GM21576 (cell line): ENCODE measurements around the gene PEX13.
"Not testable (repeated sequence)": the region's sequence is repeated elsewhere in the genome, so short reads cannot be mapped to it uniquely, and the experiment has no call there.

ENCODE experiments used
- ATAC-seq: cut with Tn5 transposase; IDR thresholded peaks from one replicate; pipeline ENCODE4 v1.9.1; 2021; ENCODE audit warnings: mild to moderate bottlenecking, moderate library complexity; ENCODE audit not compliant: unreplicated experiment

PEX13 gene, protein sequence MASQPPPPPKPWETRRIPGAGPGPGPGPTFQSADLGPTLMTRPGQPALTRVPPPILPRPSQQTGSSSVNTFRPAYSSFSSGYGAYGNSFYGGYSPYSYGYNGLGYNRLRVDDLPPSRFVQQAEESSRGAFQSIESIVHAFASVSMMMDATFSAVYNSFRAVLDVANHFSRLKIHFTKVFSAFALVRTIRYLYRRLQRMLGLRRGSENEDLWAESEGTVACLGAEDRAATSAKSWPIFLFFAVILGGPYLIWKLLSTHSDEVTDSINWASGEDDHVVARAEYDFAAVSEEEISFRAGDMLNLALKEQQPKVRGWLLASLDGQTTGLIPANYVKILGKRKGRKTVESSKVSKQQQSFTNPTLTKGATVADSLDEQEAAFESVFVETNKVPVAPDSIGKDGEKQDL

DNA sequence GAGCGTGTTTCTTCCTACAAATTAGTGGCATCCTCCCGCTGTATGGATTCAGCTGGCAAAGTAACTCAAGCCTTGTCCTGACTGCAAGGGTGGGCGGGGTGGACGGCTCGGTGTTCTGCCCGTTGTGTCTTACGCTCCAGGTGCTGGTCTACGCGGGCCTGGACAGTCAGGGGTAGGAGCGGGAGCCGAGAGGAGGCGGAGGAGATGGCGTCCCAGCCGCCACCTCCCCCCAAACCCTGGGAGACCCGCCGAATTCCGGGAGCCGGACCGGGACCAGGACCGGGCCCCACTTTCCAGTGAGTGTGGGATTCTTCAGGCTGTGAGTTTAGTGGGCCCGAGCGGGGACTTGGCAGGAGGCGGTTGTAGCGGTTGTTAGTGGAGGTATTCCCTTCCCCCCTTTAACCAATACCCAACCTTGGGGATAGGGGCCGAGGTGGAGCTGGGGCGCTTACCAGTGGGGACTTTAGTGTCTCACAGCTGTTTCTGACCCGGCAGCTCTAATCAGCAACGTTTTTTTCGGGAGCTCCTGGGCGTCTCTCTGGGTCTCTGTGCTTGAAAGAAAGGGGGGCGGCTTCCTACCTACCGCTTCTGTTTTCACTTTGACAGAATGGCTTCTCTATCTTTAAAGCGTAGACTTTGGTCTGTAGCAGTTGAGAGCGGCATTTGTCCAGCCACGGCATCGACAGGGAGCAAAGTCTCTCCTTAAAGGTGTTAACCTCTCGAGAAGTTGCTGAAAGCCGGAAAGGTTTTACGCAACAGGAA lies at the start of gene PEX13, which contains the start of gene PUS10:
TSS of gene PEX13 (plus strand) at position 165 of the 762 bp plus-strand sequence. CDS start at position 205, 40 bp downstream.
TSS of gene PUS10 (minus strand) at position 700 of the 762 bp plus-strand sequence. CDS start 6,365 bp downstream, outside the sequence.
- ATAC-seq, result peak; percentile 77

DNA sequence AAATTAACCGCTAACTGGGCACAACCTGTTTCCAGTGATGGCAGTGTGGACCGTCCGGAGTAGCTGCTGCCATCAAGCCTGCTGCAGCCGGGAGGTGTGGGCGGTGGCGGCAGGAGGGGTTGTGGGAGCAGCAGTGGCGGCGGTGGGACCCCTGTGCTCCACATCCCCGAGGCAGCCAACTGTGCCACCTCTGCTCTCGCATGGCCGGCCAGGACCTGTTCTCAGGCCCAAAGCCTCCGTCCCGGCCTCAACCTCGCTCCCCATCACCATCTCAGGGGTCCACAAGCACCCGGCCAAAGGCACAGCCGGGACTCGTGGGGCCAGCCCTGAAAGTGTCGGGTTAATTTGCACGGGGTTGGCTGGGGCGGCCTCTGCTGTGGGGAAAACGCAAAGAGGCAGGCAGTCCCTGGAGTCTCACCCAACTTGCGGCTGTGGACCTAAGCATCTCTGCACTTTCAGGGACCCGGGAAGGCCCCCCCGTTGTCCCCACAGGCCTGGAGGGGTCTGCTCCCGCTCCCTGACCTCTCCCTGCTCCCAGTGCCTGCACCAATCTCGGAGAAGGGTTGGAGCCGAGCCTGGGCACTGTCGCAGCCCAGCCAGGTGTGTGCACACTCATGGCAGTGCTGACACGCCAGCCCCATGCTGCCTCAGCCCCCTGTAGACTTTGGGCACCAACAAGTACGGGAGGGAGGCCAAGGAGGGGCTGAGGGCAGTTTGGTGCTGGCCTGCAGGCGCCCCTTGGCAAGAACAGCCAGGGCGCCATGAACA lies 44.4 kb upstream of the PEX13 start:
- ATAC-seq, result no peak

DNA sequence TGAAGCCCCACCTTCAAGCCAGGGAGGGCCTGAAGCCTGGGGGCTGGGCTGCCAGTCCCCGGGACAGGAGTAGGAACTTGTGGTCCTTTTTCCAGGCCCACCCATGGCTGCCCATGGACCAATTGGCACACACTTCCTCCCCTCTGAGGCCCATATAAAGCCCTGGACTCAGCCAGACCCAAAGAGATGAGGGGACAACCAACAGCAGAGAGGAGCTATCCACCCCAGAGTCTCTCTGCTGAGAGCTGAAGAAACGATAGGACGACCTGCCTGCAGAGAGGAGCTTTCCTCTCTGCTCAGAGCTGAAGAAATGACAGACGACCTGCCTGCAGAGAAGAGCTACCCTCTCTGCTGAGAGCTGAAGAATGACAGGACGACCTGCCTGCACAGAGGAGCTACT lies 43.8 kb upstream of the PEX13 start:
- ATAC-seq, result no peak

DNA sequence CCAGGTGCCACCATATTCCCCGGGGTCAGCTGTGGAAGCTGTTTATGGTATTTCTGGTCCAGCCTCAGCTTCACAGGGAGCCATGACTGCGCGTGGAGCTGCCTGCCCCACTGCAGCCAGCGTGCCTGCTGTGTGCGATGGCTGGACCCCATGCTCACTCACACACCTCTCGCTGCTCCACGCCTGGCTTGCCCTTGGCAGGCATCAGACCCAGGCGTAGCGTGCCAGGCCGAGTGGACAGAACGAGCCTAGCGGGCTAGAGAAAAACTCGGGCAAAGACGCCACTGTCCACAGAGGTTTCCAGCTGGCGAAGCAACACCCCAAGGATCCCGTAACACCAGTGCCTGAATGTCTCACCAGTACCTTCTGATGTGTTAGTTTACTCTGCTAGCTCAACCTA lies 42.9 kb upstream of the PEX13 start:
- no peak for ATAC-seq

DNA sequence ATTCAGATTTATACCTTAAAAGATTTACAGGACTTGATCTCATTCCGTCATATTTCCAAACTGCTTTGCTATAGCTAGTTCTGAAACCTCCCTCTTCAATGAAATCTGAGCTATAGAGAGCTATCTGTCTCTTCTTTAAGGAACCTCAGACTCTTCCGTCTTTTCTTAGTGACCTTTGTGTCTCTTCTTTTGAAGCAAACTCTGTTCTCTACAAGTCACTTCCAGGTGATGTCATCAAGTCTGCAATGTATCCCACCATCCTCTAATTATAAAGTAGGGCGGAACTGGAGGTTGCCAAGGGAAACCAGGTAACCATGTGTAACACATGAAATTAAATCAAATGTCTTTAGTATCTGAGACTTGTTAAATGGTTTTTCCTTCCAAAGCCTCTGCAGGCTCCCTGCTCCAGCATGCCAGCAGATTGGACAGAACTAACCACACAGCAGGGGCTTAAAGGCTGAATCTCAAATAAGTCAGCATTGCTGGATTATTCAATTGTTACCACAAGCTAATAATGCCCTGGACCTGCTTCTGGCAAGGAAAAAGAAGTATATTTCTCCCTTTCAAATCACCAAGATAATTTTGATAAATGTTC lies 41.2 kb upstream of the PEX13 start:
- no peak for ATAC-seq

DNA sequence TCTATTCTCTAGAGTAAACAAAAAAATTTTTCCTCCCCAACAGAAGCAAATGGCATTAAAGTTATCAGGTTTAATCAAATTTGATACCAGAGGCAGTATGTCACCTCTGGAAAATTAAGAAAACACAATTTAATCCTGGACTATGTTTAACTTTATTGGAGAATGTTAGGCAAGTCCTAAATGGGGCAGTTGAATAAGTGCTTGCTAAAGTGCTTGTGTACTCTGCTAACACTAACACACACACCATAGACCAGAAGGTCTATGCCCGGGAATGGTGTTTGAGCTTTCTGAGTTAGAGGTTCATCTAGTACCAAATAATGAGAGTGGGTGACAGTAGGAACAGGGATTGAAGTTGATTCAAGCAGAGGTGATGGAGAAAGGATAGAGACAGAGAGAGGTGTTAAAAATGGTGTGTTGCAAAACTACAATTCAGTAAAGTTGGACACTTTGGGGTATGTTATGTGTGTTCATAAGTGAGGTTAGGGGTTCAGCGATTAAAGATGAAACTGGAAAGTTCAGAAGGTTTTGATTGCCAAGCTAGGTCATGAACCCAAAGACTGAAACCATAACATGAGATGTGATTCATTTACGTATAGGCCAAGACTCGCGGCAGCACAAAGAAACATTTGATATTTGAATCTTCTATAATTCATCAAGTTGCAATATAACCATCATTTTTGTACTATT lies 40.5 kb upstream of the PEX13 start:
- peak; percentile 37 for ATAC-seq

DNA sequence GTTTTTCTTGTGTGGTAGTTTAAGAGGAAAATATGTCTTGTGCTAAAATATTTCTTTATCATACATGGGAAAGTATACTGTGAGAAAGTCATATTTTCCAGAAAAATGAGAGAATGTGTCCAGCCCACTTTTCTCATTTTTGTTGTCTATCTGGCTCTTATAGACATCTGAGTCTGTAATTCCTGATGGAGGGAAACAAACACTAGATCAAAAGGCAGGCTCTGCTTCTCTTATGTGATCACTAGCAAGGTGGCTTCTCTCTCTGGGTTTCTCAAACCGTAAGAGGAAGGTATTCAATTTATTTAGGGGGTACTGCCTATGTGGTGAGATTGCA lies 40.0 kb upstream of the PEX13 start:
- no peak for ATAC-seq

DNA sequence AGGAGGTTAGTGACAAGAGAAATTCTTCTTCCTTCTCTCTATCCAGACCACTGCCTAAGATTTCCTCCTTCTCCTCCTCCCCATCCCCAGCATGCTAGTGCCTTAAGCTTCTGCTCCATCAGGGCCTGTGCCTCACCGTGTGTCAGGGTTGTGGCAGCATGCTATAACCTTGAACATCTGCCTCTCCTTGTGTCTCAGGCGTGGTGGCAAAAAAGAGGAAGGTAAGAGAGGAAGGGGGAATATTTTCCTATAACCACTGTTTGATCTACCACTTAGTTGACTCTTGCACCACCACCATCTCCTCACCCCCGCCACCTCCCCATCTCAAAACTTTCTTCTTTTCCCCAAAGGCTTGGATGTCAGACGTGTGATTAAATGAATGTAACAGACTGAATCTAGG lies 38.3 kb upstream of the PEX13 start:
- no peak for ATAC-seq

DNA sequence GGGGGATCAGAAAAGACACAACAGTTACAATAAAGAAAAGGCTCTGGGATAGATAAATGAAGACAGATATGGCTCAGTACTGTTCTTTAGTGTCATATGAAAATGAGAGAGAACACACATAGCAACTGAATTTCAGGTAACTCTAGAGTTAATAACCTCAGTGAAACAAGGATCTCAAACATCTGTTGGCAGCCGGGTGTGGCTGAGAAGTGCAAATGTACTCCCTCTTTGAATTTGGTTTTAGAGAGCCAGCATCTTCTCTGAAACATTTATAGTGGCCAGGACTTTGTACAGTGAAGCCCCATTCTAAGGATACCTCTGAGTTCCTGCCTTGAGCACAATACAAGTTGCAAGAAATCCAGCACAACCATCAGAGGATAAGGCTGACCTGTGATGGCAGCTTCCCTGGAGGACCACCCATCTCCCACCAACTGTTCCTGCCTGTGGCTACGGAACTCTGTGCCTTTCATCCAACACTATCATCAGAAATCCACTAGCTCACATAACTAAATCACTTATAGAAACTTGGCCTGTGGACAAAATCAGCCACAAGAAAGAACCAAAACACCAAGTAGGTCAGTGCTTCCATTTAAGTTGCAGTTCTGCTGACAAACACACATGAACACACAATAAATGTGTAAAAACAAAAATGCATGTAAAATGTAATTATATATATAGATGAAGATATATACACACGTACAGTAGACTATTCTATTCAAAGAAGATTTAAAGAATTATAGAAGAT lies 37.3 kb upstream of the PEX13 start:
- peak; percentile 63 for ATAC-seq

DNA sequence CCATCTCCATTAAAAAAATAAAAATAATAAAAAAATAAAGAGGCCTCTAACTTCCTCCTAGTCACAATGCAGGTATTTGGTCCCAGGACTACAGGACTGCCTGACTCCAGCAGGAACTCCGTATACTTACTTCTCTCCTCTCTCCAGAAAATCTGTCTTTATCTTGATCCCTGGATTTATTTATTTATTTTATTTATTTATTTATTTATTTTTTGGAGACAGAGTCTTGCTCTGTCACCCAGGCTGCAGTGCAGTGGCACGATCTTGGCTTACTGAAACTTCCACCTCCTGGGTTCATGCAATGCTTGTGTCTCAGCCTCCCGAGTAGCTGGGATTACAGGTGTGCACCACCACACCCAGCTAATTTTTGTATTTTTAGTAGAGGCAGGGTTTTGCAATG lies 35.5 kb upstream of the PEX13 start:
- ATAC-seq, result not testable (repeated sequence)

DNA sequence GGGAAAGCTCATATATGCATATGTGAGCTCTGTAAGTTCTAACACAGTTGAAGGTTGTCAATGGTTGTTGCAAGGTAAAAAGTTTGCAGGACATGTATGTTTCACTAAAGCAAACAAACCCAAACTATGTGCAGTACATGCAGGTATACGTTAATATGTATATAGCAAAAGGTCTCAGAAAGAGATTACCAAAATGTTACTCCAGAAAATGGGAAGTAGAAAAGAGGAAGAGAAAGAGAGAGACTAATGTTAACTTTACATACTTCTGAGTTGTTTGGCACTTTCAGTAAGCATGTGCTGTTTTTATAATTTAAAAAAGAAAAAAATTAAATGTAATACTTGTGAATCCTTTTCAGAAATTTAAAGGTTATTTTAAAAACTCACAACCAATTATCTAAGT lies 32.8 kb upstream of the PEX13 start:
- no peak for ATAC-seq

DNA sequence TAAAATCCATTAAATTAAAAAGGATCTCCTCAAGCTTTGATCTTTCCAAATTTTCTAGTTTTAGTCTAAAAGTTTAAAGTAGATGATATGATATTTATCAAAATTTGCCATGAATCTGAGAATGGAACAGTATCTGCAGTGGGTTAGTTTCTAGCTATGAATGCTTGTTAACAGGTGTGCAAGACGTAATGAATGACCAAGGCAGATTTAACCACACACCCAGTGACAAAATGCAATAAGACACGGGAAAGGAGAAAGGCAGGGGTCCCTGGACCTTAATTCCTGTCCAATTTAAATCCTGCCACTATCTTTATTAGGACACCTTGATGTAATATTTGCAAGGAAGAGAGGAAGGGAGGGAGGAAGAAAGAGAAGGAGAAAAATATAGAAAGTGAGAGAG lies 30.5 kb upstream of the PEX13 start:
- ATAC-seq, result no peak

DNA sequence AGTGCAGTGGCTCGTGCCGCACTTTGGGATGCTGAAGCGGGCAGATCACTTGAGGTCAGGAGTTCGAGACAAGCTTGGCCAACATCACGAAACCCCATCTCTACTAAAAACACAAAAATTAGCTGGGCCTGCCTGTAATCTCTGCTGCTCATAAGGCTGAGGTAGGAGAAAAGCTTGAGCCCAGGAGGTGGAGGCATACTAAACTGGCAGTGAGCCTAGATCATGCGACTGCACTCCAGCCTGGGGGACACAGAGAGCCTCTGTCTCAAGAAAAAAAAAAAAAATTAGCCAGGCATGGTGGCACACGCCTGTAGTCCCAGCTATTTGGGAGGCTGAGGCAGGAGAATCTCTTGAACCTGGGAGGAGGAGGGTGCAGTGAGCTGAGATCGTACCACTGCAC lies 29.9 kb upstream of the PEX13 start:
- ATAC-seq, result not testable (repeated sequence)

DNA sequence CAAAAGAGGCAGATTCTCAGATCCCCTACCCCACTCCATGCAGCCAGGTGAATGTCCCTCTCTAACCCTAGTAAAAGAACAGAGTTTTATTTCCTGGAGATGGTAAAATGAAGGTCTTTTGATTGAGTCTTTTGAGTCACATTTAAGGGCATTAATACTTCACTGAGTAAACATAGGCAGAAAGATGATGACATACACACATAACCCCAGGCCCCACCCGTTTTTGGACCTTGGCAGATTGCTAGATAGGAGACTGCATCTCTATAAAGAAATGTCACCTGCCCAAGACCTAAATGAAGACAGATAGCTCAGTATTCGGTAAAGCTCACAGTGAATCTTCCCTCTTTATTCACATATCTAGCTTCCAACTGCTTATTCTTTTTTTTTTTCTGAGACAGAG lies 28.3 kb upstream of the PEX13 start:
- ATAC-seq, result no peak

DNA sequence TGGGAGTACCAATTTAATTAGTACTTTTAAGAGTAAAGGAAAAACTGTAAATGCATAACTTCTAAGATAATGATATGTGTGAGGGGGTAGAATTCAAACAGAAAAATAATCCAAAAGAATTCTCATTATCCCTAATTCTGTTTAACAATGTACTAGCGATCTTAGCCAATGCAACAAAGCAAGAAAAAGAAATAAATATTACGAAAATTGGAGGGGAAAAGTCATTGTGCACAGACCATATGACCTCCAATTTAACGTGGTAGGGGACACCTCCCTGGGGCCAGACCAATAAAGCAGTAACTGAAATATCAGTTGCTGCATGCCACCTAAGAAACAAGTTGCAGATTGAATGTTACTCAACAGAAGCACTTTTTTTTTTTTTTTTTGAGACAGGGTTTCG lies 25.9 kb upstream of the PEX13 start:
- no peak for ATAC-seq

DNA sequence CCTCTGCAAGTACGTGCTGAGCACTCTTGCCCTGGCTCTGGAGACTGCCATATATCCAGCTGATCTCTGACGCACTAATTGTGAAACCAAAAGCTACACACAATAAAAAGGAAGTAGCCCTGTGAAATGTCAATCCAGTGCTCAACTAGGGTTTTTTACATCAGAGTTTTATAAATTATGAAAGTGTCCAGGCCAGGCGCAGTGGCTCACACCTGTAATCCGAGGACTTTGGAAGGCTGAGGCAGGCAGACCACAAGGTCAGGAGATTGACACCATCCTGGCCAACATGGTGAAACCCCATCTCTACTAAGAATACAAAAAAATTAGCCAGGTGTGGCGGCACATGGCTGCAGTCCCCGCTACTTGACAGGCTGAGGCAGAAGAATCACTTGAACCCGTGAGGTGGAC lies 24.5 kb upstream of the PEX13 start:
- ATAC-seq, result peak; percentile 97

DNA sequence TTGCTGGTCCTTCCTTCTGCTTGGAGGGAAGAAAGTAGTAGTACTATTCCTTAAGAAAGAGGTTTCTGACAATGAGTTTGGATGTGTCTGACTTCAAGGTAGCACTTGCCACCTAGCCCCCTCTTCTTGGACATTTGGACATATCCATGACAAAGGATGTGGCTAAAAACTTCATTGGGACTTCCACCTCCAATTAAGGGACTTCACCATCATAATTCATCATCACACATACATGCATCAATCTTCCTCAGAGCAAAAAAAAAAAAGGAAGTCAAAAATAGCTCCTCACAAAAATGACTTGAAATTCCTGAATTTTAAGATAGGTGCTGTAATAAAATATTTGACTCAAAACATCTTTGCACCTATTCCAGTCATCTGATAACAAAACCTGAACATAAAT lies 23.4 kb upstream of the PEX13 start:
- ATAC-seq, result no peak

DNA sequence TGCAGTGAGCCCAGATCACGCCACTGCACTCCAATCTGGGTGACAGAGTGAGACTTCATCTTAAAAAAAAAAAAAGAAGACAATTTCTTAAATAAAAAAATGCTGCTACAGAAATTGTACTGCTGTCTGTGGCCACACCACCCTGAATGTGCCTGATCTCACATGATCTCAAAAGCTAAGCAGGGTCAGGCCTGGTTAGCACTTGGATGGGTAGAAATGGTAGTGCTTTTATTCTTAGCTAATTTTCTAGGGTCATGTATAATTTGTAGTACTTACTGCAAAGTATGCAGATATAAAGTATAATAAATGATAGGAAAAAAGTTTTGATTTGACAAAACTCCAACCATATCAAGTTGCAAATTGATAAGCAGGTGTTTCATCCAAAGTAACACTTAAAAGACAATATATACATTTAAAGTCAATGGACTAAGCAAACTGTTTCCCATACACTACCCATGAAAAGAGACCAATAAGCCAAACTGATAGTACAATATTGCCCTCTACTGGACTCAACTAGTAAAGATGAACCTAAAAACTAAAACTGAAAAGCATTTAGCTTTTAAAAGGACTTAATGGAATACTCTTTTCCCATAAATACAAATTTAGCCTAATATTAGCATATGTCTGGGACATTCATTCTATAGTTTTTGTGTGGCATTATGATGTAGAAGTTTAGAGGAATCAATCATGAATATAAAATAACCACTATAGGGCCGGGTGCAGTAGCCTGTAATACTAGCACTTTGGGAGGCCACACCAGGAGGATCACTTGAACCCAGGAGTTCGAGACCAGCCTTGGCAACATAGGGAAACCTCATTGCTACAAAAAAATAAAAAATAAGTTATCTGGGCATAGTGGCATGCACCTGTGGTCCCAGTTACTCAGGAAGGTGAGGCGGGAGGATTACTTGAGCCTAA lies 18.6 kb upstream of the PEX13 start:
- no peak for ATAC-seq

DNA sequence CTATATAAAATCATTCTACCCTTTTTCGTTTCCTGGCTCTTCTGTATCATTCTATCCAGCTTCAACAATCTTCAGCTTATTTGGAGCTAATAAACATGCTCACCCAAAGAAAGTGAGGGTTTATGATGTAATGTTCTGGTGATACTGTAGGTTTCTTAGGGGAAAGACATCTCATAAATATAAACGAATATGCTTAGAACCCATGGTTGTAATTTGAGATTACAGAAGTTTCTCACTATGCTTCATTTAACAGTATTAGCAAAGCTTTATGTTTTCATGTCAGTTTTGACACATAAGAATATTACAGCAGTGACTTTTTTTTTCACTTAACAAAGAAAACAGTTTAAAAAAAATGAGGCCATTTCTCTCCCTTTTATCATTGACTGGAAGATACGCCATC lies 11.8 kb upstream of the PEX13 start:
- ATAC-seq, result no peak
